Lower lobe of right lung (tissue), 2 donors: ENCODE results near the gene CDR2L. TPM values are rescaled to one million over a fixed set of nuclear protein-coding genes. Genes with fewer than 3 reads are reported as not detected.

Experiments used
- ATAC-seq, 2 donors: fragments of 200-7000 bp; cut with Tn5 transposase; one replicate each; pipeline ENCODE4 v1.9.1; 2020 to 2022; ENCODE audit warnings: mild to moderate bottlenecking in 2 of 2, moderate library complexity in 2 of 2
- DNase-seq: peaks from one replicate; pipeline ENCODE4 v3.0.0-alpha.2; 2020
- H3K27ac ChIP-seq: fragments of 200-600 bp; one replicate; pipeline ENCODE4 v1.8.0; 2022
- H3K27me3 ChIP-seq: fragments of 200-600 bp; one replicate; pipeline ENCODE4 v1.8.0; 2022; ENCODE audit warnings: low read depth
- H3K36me3 ChIP-seq: fragments of 200-600 bp; one replicate; pipeline ENCODE4 v1.8.0; 2022; ENCODE audit warnings: mild to moderate bottlenecking
- H3K4me1 ChIP-seq: fragments of 200-600 bp; one replicate; pipeline ENCODE4 v1.8.0; 2022
- H3K4me3 ChIP-seq: fragments of 200-600 bp; one replicate; pipeline ENCODE4 v1.8.0; 2022; ENCODE audit warnings: mild to moderate bottlenecking
- H3K9me3 ChIP-seq: fragments of 200-600 bp; one replicate; pipeline ENCODE4 v1.8.0; 2022
- intact Hi-C: fragments of 100-400 bp; cut with DNase I; formaldehyde crosslinking; loops from one replicate; pipeline ENCODE4 v1.11.0; 2022
- total RNA-seq: library from RNA; stranded (reverse); fragmentation: NEBNext Ultra II Directional; extraction: Animal tissue kit (Norgen Biotek cat#: 25700); gene quantifications from one replicate; pipeline ENCODE4 v1.2.1, GENCODE V29; 2021
- TF ChIP-seq, protein P1 (sequence below): fragments of 200-600 bp; IDR thresholded peaks from one replicate; pipeline ENCODE4 v1.8.0; 2022; ENCODE audit warnings: antibody characterized with exemption, mild to moderate bottlenecking
- donor health status: DM: no; HTN: yes; CAD: no; lungs with severe emphysema.

CDR2L gene
- total RNA-seq, 1 donor from 2014 or later = 12.6 TPM

DNA sequence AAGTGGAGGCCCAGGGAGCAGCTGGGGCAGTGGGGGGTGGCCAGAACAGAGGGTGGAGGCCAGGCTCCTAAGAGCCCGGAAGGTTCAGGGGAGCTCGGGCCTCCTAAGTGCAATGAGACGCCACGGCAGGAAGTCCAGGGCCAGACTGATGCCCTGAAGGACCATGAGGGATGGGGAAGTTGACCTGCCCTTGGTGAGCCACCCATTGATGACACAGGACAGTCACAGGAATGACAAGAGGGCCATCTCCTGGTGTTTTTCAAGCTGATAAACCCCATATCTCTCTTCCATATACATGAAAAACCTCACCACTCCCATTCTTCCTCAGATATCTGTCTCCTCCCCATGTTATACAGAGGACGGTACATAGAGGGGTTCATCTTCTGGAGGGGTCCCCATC is 19.2 kb downstream of the CDR2L start:
- Histone ChIP-seq H3K27me3 (no peaks in the 10 kb centered on the region), H3K36me3 (peaks cover 23% of the 10 kb centered on the region), H3K4me3 (no peak overlapping the region), H3K9me3 (no peaks in the 10 kb centered on the region), H3K4me1 (peaks cover 4% of the 10 kb centered on the region), H3K27ac (no peak overlapping the region)
- TF ChIP-seq, protein P1, sequence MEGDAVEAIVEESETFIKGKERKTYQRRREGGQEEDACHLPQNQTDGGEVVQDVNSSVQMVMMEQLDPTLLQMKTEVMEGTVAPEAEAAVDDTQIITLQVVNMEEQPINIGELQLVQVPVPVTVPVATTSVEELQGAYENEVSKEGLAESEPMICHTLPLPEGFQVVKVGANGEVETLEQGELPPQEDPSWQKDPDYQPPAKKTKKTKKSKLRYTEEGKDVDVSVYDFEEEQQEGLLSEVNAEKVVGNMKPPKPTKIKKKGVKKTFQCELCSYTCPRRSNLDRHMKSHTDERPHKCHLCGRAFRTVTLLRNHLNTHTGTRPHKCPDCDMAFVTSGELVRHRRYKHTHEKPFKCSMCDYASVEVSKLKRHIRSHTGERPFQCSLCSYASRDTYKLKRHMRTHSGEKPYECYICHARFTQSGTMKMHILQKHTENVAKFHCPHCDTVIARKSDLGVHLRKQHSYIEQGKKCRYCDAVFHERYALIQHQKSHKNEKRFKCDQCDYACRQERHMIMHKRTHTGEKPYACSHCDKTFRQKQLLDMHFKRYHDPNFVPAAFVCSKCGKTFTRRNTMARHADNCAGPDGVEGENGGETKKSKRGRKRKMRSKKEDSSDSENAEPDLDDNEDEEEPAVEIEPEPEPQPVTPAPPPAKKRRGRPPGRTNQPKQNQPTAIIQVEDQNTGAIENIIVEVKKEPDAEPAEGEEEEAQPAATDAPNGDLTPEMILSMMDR = no peak
- intact Hi-C loops = no loop called here
- DNase-seq (no peak), ATAC-seq (no peak)

DNA sequence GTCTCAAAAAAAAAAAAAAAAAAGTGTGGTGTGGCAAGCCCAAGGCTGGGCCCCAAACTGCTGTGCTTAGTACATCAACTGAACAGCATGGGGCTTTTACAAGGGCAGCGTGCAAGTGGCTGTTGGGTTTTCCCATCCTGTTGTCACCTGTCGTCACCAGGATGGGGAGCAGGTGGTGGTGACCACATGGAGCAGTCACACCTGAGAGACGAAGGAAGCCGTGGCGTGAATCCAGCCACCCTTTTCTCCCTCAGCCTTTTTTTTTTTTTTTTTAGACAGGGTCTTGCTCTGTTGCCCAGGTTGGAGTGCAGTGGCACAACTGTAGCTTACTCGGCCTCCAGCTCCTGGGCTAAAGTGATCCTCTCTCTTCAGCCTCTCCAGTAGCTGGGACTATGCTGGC is 20.9 kb downstream of the CDR2L start:
- H3K27ac ChIP-seq = no peak overlapping the region
- no peaks in the 10 kb centered on the region for H3K27me3 ChIP-seq
- TF ChIP-seq, protein P1 = no peak
- H3K4me1 ChIP-seq = peaks cover 15% of the 10 kb centered on the region
- H3K36me3 ChIP-seq = peaks cover 9% of the 10 kb centered on the region
- ATAC-seq (no peak), DNase-seq (no peak)
- no peak overlapping the region for H3K4me3 ChIP-seq
- H3K9me3 ChIP-seq = no peaks in the 10 kb centered on the region
- intact Hi-C loops = no loop called here

DNA sequence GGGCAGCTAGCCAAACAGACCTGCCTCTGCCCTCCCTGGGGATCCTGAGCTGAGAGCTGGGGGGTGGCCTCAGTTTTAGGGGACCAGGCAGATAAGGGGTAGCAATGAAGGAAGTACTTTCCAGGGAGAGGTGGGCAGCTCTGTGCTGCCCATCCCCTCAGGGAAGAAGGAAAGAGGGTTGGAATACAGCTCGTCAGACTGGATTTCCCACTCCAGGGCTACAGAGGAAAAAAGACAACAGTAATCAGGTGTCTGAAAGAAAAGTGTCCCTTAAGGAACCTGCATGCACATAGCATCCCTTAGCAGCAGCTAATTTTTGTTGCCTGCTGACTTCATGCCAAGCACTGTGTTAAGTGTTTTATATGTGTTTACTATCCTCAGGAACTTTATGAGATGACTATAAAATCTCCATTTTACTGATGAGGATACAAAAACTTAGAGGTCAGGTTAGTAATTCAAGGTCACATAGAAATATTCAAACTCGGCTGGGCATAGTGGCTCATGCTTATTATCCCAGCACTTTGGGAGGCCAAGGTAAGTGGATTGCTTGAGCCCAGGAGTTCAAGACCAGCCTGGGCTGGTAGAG is 21.8 kb downstream of the CDR2L start:
- H3K4me3 ChIP-seq = no peak overlapping the region
- no peak overlapping the region for H3K27ac ChIP-seq
- H3K9me3 ChIP-seq = no peaks in the 10 kb centered on the region
- peaks cover 3% of the 10 kb centered on the region for H3K36me3 ChIP-seq
- peaks cover 22% of the 10 kb centered on the region for H3K4me1 ChIP-seq
- TF ChIP-seq, protein P1 = no peak
- ATAC-seq = no peak
- no peaks in the 10 kb centered on the region for H3K27me3 ChIP-seq
- DNase-seq = no peak
- intact Hi-C loops = no loop called here

DNA sequence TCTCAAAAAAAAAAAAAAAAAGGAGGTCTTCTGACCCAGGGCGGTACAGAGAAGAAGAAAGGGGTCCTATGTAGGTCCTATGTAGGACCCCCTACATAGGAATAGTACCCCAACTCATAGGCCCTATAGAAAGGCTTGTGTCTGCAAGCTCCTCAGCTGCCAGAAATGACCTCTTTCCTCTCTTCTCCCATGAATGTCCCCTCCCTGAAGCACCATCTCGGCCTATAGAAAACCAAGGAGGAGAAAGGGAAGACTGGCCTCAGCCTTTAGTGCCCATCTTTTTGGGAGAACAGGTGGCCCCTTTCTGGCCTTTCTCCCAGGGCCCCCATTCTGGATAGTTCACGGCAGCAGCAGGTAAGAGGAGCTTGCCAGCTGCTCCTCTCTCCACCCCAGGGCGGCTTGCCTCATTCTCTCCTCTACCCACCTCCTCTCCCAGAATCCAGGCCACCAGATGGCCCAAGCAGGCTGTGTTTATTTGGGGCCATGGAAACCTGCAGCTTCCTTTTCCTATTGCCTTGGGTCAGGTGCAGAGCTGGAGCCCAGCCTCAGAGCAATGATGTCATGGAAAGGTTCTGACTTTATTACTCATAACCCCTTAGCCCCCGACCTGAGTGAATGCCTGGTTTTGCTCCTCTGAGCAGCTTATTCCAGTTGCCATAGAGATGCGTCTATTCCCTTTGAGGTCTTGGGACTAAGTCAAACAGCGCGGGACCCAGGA is 23.4 kb downstream of the CDR2L start:
- TF ChIP-seq, protein P1 = no peak
- intact Hi-C loops = no loop called here
- ATAC-seq = no peak
- Histone ChIP-seq H3K27me3 (no peaks in the 10 kb centered on the region), H3K4me3 (no peak overlapping the region), H3K9me3 (no peaks in the 10 kb centered on the region), H3K36me3 (no peaks in the 10 kb centered on the region), H3K27ac (peak overlapping the region; percentile 91), H3K4me1 (peaks cover 22% of the 10 kb centered on the region)
- no peak for DNase-seq

DNA sequence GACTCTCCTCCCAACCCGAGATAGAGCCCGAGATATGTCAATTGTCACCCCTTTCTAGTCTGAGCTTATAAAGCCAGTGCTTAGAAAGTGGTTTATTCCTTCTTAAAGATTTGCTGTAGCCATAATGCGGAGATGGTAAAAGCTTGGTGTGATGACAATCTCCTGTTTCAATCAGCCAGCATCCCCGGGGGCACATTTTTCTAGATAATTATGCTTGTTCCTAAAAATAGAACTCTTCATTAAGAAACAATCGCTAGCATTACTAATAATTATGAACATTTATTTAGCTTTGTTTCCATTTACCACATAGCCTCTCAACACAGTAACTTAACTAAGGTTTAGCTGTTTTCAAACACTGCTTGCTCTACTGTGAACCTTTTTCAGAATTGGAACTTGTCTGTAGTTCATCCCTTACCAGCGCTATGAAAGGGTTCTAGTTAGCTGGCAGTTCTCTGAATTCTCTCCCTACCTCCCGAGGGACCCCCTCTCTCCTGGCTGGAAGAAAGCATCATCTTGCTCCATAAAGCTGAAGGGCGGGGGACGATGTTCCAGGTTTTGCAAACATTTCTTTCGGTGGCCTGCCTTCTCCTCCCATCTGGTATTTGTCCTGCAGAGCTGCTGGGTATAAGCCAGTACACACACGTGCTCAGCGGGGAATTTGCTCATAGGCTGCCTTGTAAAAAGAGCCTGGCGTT is 24.1 kb downstream of the CDR2L start:
- intact Hi-C loops = no loop called here
- peak; percentile 62 to 77 for ATAC-seq
- Histone ChIP-seq H3K27me3 (no peaks in the 10 kb centered on the region), H3K4me3 (peak overlapping the region; percentile 83), H3K27ac (peak overlapping the region; percentile 91), H3K9me3 (no peaks in the 10 kb centered on the region), H3K36me3 (peaks cover 4% of the 10 kb centered on the region), H3K4me1 (peaks cover 22% of the 10 kb centered on the region)
- no peak for DNase-seq
- TF ChIP-seq, protein P1 = no peak
